SK-N-SH (cell line): ENCODE measurements around the gene MYH15.

ENCODE experiments used
- CTCF ChIP-seq: fragments of 200-600 bp; sonication (generic); IDR thresholded peaks from 2 replicates; pipeline ENCODE4 v1.6.1; 2017; ENCODE audit warnings: antibody characterized with exemption, mild to moderate bottlenecking, moderate library complexity
- EZH2phosphoT487 ChIP-seq: fragments of 200-600 bp; sonication (generic); IDR thresholded peaks from 2 replicates; pipeline ENCODE4 v1.6.1; 2017; ENCODE audit warnings: low read depth, mixed run types, mild to moderate bottlenecking, antibody characterized with exemption, moderate library complexity, borderline replicate concordance
- IRF3 ChIP-seq: fragments of 150-350 bp; IDR thresholded peaks from 2 replicates; pipeline ENCODE4 v1.6.1; 2016; ENCODE audit warnings: mild to moderate bottlenecking, low read depth, low read length
- POLR2AphosphoS5 ChIP-seq: IDR thresholded peaks from 2 replicates; pipeline ENCODE4 v1.6.1; 2012; ENCODE audit warnings: low read depth, low read length
- RFX5 ChIP-seq: IDR thresholded peaks from 2 replicates; pipeline ENCODE4 v1.6.1; 2012; ENCODE audit warnings: mild to moderate bottlenecking, improper control_type of control experiment, low read length
- YY1 ChIP-seq: IDR thresholded peaks from 2 replicates; pipeline ENCODE4 v1.4.0; 2012; ENCODE audit warnings: low read depth, mild to moderate bottlenecking
- TF ChIP-seq, protein P1 (sequence below): IDR thresholded peaks from 2 replicates; pipeline ENCODE4 v1.4.0; 2012; ENCODE audit warnings: low read depth

- no peak for TF ChIP-seq POLR2AphosphoS5
- no peak for TF ChIP-seq CTCF
- no peak for TF ChIP-seq YY1
- no peak for TF ChIP-seq IRF3
- no peak for TF ChIP-seq RFX5
- no peak for TF ChIP-seq EZH2phosphoT487
- TF ChIP-seq, protein P1, sequence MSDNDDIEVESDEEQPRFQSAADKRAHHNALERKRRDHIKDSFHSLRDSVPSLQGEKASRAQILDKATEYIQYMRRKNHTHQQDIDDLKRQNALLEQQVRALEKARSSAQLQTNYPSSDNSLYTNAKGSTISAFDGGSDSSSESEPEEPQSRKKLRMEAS: no peak
These were observed 45.7 kb upstream of the MYH15 start for GRCh38 chr3:108555966-108556581.
